ES-I3 (cell line): ENCODE measurements around the gene VPS4B.
A peak's percentile ranks its signal among the peaks of the same experiment; 100 is the strongest.

Source experiments
- H3K36me3 ChIP-seq: 2 replicates; pipeline ENCODE4 v1.6.1; 2013; ENCODE audit warnings: mild to moderate bottlenecking, low read length, control low read depth, moderate library complexity; ENCODE audit not compliant: insufficient read depth
- H3K4me1 ChIP-seq: 2 replicates; pipeline ENCODE4 v1.6.1; 2013; ENCODE audit warnings: mild to moderate bottlenecking, control low read depth, low read length; ENCODE audit not compliant: insufficient read depth
- H3K9ac ChIP-seq: 2 replicates; pipeline ENCODE4 v1.6.1; 2013; ENCODE audit warnings: low read depth, mild to moderate bottlenecking, low read length, moderate library complexity
- H3K9me3 ChIP-seq: 2 replicates; pipeline ENCODE4 v1.6.1; 2013; ENCODE audit warnings: mild to moderate bottlenecking, low read length, moderate library complexity; ENCODE audit not compliant: control insufficient read depth, insufficient read depth

Gene VPS4B

GRCh38 chr18:63444580-63444979 is 22.3 kb upstream of the VPS4B start:
- Histone ChIP-seq H3K4me1 (no peaks in the 10 kb centered on the region), H3K9me3 (no peaks in the 10 kb centered on the region), H3K9ac (no peak overlapping the region), H3K36me3 (no peaks in the 10 kb centered on the region)

- no peak overlapping the region for H3K9ac ChIP-seq
- no peaks in the 10 kb centered on the region for H3K36me3 ChIP-seq
- no peaks in the 10 kb centered on the region for H3K4me1 ChIP-seq
- no peaks in the 10 kb centered on the region for H3K9me3 ChIP-seq
Measured at GRCh38 chr18:63443829-63444228, 21.6 kb upstream of the VPS4B start.

- Histone ChIP-seq H3K9me3 (no peaks in the 10 kb centered on the region), H3K9ac (no peak overlapping the region), H3K36me3 (no peaks in the 10 kb centered on the region), H3K4me1 (no peaks in the 10 kb centered on the region)
Measured at GRCh38 chr18:63440881-63441280, 18.6 kb upstream of the VPS4B start.

GRCh38 chr18:63440219-63440618 is 17.9 kb upstream of the VPS4B start:
- no peak overlapping the region for H3K9ac ChIP-seq

GRCh38 chr18:63439334-63439733 is 17.1 kb upstream of the VPS4B start:
- Histone ChIP-seq H3K36me3 (no peaks in the 10 kb centered on the region), H3K9ac (no peak overlapping the region), H3K9me3 (no peaks in the 10 kb centered on the region), H3K4me1 (no peaks in the 10 kb centered on the region)

More at GRCh38 chr18:63440219-63440618, 17.9 kb upstream of the VPS4B start:
- Histone ChIP-seq H3K9me3 (no peaks in the 10 kb centered on the region), H3K36me3 (no peaks in the 10 kb centered on the region), H3K4me1 (no peaks in the 10 kb centered on the region)

- H3K9ac ChIP-seq: no peak overlapping the region
Measured at GRCh38 chr18:63438181-63438580, 15.9 kb upstream of the VPS4B start.

GRCh38 chr18:63433334-63433866 is 11.1 kb upstream of the VPS4B start:
- no peak overlapping the region for H3K9ac ChIP-seq
- no peaks in the 10 kb centered on the region for H3K36me3 ChIP-seq
- H3K4me1 ChIP-seq: no peaks in the 10 kb centered on the region
- H3K9me3 ChIP-seq: no peaks in the 10 kb centered on the region

More at GRCh38 chr18:63438181-63438580, 15.9 kb upstream of the VPS4B start:
- Histone ChIP-seq H3K9me3 (no peaks in the 10 kb centered on the region), H3K36me3 (no peaks in the 10 kb centered on the region), H3K4me1 (no peaks in the 10 kb centered on the region)

- Histone ChIP-seq H3K36me3 (no peaks in the 10 kb centered on the region), H3K4me1 (peaks cover 9% of the 10 kb centered on the region; the same call in 1 of the 2 replicates), H3K9ac (no peak overlapping the region), H3K9me3 (no peaks in the 10 kb centered on the region)
Measured at GRCh38 chr18:63431180-63431579, 8.9 kb upstream of the VPS4B start.

GRCh38 chr18:63430526-63430925 is 8.2 kb upstream of the VPS4B start:
- Histone ChIP-seq H3K9ac (no peak overlapping the region), H3K9me3 (no peaks in the 10 kb centered on the region), H3K36me3 (no peaks in the 10 kb centered on the region), H3K4me1 (peaks cover 9% of the 10 kb centered on the region; the same call in 1 of the 2 replicates)

GRCh38 chr18:63427558-63427957 is 5.3 kb upstream of the VPS4B start:
- no peak overlapping the region for H3K9ac ChIP-seq

GRCh38 chr18:63422864-63423304 is 608 bp upstream of the VPS4B start:
- Histone ChIP-seq H3K9ac (peak overlapping the region; percentile 95), H3K9me3 (no peaks in the 10 kb centered on the region), H3K36me3 (0 out of 2 replicates have a peak, but pooled peaks cover 2% of the 10 kb centered on the region), H3K4me1 (peaks cover 16% of the 10 kb centered on the region; the same call in 1 of the 2 replicates)

More at GRCh38 chr18:63427558-63427957, 5.3 kb upstream of the VPS4B start:
- Histone ChIP-seq H3K4me1 (peaks cover 16% of the 10 kb centered on the region; the same call in 1 of the 2 replicates), H3K36me3 (no peaks in the 10 kb centered on the region), H3K9me3 (no peaks in the 10 kb centered on the region)

GRCh38 chr18:63421514-63421913 is 762 bp downstream of the VPS4B start:
- Histone ChIP-seq H3K9ac (peak overlapping the region; percentile 95), H3K4me1 (peaks cover 7% of the 10 kb centered on the region; the same call in 1 of the 2 replicates), H3K36me3 (0 out of 2 replicates have a peak, but pooled peaks cover 2% of the 10 kb centered on the region), H3K9me3 (no peaks in the 10 kb centered on the region)

GRCh38 chr18:63412953-63413352 is 9.3 kb downstream of the VPS4B start:
- Histone ChIP-seq H3K9me3 (no peaks in the 10 kb centered on the region), H3K9ac (no peak overlapping the region), H3K4me1 (no peaks in the 10 kb centered on the region), H3K36me3 (peaks cover 4% of the 10 kb centered on the region; the same call in 1 of the 2 replicates)

- Histone ChIP-seq H3K9me3 (no peaks in the 10 kb centered on the region), H3K9ac (no peak overlapping the region), H3K36me3 (peaks cover 4% of the 10 kb centered on the region; the same call in 1 of the 2 replicates), H3K4me1 (no peaks in the 10 kb centered on the region)
Measured at GRCh38 chr18:63410792-63411191, 11.5 kb downstream of the VPS4B start.

- Histone ChIP-seq H3K4me1 (no peaks in the 10 kb centered on the region), H3K9me3 (no peaks in the 10 kb centered on the region), H3K36me3 (peaks cover 4% of the 10 kb centered on the region; the same call in 1 of the 2 replicates), H3K9ac (no peak overlapping the region)
Measured at GRCh38 chr18:63409301-63409700, 13.0 kb downstream of the VPS4B start.
